Stimulated activated CD4-positive, alpha-beta T cell treated with anti-CD3 and anti-CD28 coated beads, Interleukin-4, amount 100 ng/mL, for 4 hours (primary cell): ENCODE results near the gene NOL11.
"Not testable (repeated sequence)": the region's sequence is repeated elsewhere in the genome, so short reads cannot be mapped to it uniquely, and the experiment has no call there.

Experiments
- DNase-seq, 2 experiments: peaks; one replicate each; pipeline ENCODE4 v3.0.0-alpha.2; 2020

NOL11 gene

GRCh38 chr17:67711916-67712315 is 5.8 kb upstream of the NOL11 start:
- DNase-seq: no peak

GRCh38 chr17:67712375-67712774 is 5.4 kb upstream of the NOL11 start:
- DNase-seq: no peak

GRCh38 chr17:67713169-67713568 is 4.6 kb upstream of the NOL11 start:
- no peak for DNase-seq

GRCh38 chr17:67716405-67716798 is 1.3 kb upstream of the NOL11 start:
- DNase-seq: no peak

GRCh38 chr17:67717192-67717623 is 528 bp upstream of the NOL11 start:
- DNase-seq: no peak

GRCh38 chr17:67718325-67718941 is 697 bp downstream of the NOL11 start:
- peak; percentile 24 to 40 for DNase-seq

- no peak for DNase-seq
These were observed 7.6 kb downstream of the NOL11 start for GRCh38 chr17:67725373-67725791.

GRCh38 chr17:67725807-67726206 is 8.1 kb downstream of the NOL11 start:
- no peak for DNase-seq

GRCh38 chr17:67727152-67728039 is 9.7 kb downstream of the NOL11 start:
- DNase-seq: not testable (repeated sequence)

GRCh38 chr17:67729903-67730302 is 12.2 kb downstream of the NOL11 start:
- no peak for DNase-seq

GRCh38 chr17:67730731-67731130 is 13.0 kb downstream of the NOL11 start:
- DNase-seq: no peak

GRCh38 chr17:67733449-67733848 is 15.7 kb downstream of the NOL11 start:
- DNase-seq: no peak

- DNase-seq: no peak
These were observed 19.4 kb downstream of the NOL11 start for GRCh38 chr17:67737145-67737544.

- DNase-seq: no peak
These were observed 24.3 kb downstream of the NOL11 start for GRCh38 chr17:67742025-67742424.

- no peak for DNase-seq
These were observed 29.2 kb downstream of the NOL11 start for GRCh38 chr17:67746704-67747571.

- no peak for DNase-seq
These were observed 30.0 kb downstream of the NOL11 start for GRCh38 chr17:67747681-67748235.

- no peak for DNase-seq
These were observed 32.3 kb downstream of the NOL11 start for GRCh38 chr17:67750067-67750466.

- no peak for DNase-seq
These were observed 33.7 kb downstream of the NOL11 start for GRCh38 chr17:67751101-67752074.

- not testable (repeated sequence) for DNase-seq
These were observed 34.4 kb downstream of the NOL11 start for GRCh38 chr17:67752160-67752559.

GRCh38 chr17:67753026-67753425 is 35.3 kb downstream of the NOL11 start:
- DNase-seq: no peak

- no peak for DNase-seq
These were observed 36.3 kb downstream of the NOL11 start for GRCh38 chr17:67754001-67754400.

GRCh38 chr17:67754686-67755085 is 37.0 kb downstream of the NOL11 start:
- DNase-seq: not testable (repeated sequence)
